Body of pancreas (tissue), 4 donors: ENCODE measurements around the gene DNASE1L2. TPM values are rescaled to one million over a fixed set of nuclear protein-coding genes. Genes with fewer than 3 reads are reported as not detected.
"Not testable (repeated sequence)": the region's sequence is repeated elsewhere in the genome, so short reads cannot be mapped to it uniquely, and the experiment has no call there.

Experiments used
- ATAC-seq: fragments of 150-250 bp; one replicate; pipeline ENCODE4 v1.9.1; 2016
- DNase-seq, 4 donors: peaks; one replicate each; pipeline ENCODE4 v3.0.0-alpha.2; 2019
- H3K27ac ChIP-seq, 4 donors: fragments of 200-600 bp; sonication (generic); 1 replicate in 3 of 4; 2 replicates in 1 of 4; pipeline versions ENCODE4 v1.5.1 to v1.6.1; 2016 to 2019; ENCODE audit warnings: mild to moderate bottlenecking in 1 of 4, mixed read lengths in 1 of 4, moderate library complexity in 1 of 4
- H3K27me3 ChIP-seq, 2 donors: fragments of 200-600 bp; sonication (generic); one replicate each; pipeline ENCODE4 v1.6.0; 2016; ENCODE audit warnings: mild to moderate bottlenecking in 1 of 2
- H3K36me3 ChIP-seq, 2 donors: fragments of 200-600 bp; sonication (generic); replicated peaks in 1 of 2; 2 replicates each; pipeline ENCODE4 v1.5.1; 2016; ENCODE audit warnings: low read depth in 2 of 2; ENCODE audit not compliant: insufficient read depth in 1 of 2
- H3K4me1 ChIP-seq: fragments of 200-600 bp; sonication (generic); one replicate; pipeline ENCODE4 v1.6.0; 2016
- H3K4me3 ChIP-seq, 2 donors: fragments of 200-600 bp; sonication (generic); 1 replicate in 1 of 2; 2 replicates in 1 of 2; pipeline ENCODE4 v1.5.1; 2016 to 2019
- H3K9me3 ChIP-seq, 3 donors: fragments of 200-600 bp; sonication (generic); 1 replicate in 2 of 3; 2 replicates in 1 of 3; pipeline ENCODE4 v1.5.1; 2016
- CTCF ChIP-seq, 7 experiments: fragments of 450-650 bp in 4 of 7; fragments of 200-600 bp in 3 of 7; sonication (generic) in 3 of 7; IDR thresholded peaks; one replicate each; pipeline ENCODE4 v1.5.1; 2016 to 2019; ENCODE audit warnings: antibody characterized with exemption in 7 of 7
- POLR2A ChIP-seq, 3 donors: fragments of 450-650 bp; IDR thresholded peaks; one replicate each; pipeline ENCODE4 v1.6.1; 2016; ENCODE audit warnings: antibody characterized with exemption in 3 of 3, mild to moderate bottlenecking in 2 of 3
- WGBS, 2 donors: methylation state at CpG; one replicate each; pipeline ENCODE4 v1.1.5; 2017; 5-methylcytosine and 5-hydroxymethylcytosine counted together
- intact Hi-C: fragments of 100-400 bp; cut with DNase I; formaldehyde crosslinking; loops from one replicate; pipeline ENCODE4 v1.15.1; 2023
- total RNA-seq, 2 donors: library from RNA; depleted of rRNA; stranded (reverse); fragments of >200 nt; gene quantifications; one replicate each; pipeline ENCODE4 v1.1.0, GENCODE V29; 2016

Gene DNASE1L2
- total RNA-seq, 2 donors from 2014 or later = 1.3 TPM; not detected in 1

GRCh38 chr16:2237493-2238149 lies 1.4 kb downstream of the DNASE1L2 start:
- peak; percentile 8 for ATAC-seq
- H3K9me3 ChIP-seq = no peaks in the 10 kb centered on the region
- H3K36me3 ChIP-seq = peaks cover 10 to 19% of the 10 kb centered on the region in 2 donors
- peaks cover 23% of the 10 kb centered on the region for H3K4me1 ChIP-seq
- TF ChIP-seq CTCF (IDR thresholded peaks at IDR 0.05) = no peak
- TF ChIP-seq POLR2A (IDR thresholded peaks at IDR 0.05) = no peak
- H3K27ac ChIP-seq = no peak overlapping the region
- intact Hi-C loops = no loop called here
- peaks cover 0 to 5% of the 10 kb centered on the region in 2 donors for H3K27me3 ChIP-seq
- WGBS, 2 donors = 9 to 23% methylated on average over 11 to 65 of the region's 65 CpGs
- no peak overlapping the region for H3K4me3 ChIP-seq
- DNase-seq = no peak

- TF ChIP-seq POLR2A (IDR thresholded peaks at IDR 0.05) (no peak), CTCF (IDR thresholded peaks at IDR 0.05) (no peak)
- Histone ChIP-seq H3K4me1 (peaks cover 23% of the 10 kb centered on the region), H3K4me3 (no peak overlapping the region), H3K27ac (no peak overlapping the region), H3K9me3 (no peaks in the 10 kb centered on the region), H3K36me3 (peaks cover 13 to 14% of the 10 kb centered on the region in 2 donors), H3K27me3 (peaks cover 0 to 5% of the 10 kb centered on the region in 2 donors)
- intact Hi-C loops = no loop called here
- no peak for ATAC-seq
- 50 to 52% methylated on average over 2 to 17 of the region's 18 CpGs for WGBS, 2 donors
- no peak for DNase-seq
Measured at GRCh38 chr16:2238150-2238837, 2.0 kb downstream of the DNASE1L2 start.

GRCh38 chr16:2238838-2239675 lies 2.8 kb downstream of the DNASE1L2 start:
- Histone ChIP-seq H3K4me3 (no peak overlapping the region), H3K27ac (no peak overlapping the region), H3K36me3 (peaks cover 12 to 15% of the 10 kb centered on the region in 2 donors), H3K4me1 (peaks cover 23% of the 10 kb centered on the region), H3K27me3 (peaks cover 0 to 5% of the 10 kb centered on the region in 2 donors), H3K9me3 (no peaks in the 10 kb centered on the region)
- 25 to 67% methylated on average over 6 to 15 of the region's 15 CpGs for WGBS, 2 donors
- no peak for ATAC-seq
- intact Hi-C loops = no loop called here
- DNase-seq = no peak
- TF ChIP-seq POLR2A (IDR thresholded peaks at IDR 0.05) = no peak
- TF ChIP-seq CTCF (IDR thresholded peaks at IDR 0.05) = no peak

- H3K9me3 ChIP-seq, ATAC-seq, DNase-seq, H3K4me3 ChIP-seq, H3K27me3 ChIP-seq, H3K27ac ChIP-seq, intact Hi-C loops: not testable (repeated sequence)
- peaks cover 23% of the 10 kb centered on the region for H3K4me1 ChIP-seq
- WGBS, 2 donors = 79 to 87% methylated on average over 9 of the region's 9 CpGs
- H3K36me3 ChIP-seq = peaks cover 7 to 10% of the 10 kb centered on the region in 2 donors
Measured at GRCh38 chr16:2240331-2240730, 4.1 kb downstream of the DNASE1L2 start.

GRCh38 chr16:2242598-2242997 lies 6.4 kb downstream of the DNASE1L2 start:
- intact Hi-C loops = no loop called here
- Histone ChIP-seq H3K27me3 (no peaks in the 10 kb centered on the region), H3K27ac (no peak overlapping the region), H3K9me3 (no peaks in the 10 kb centered on the region), H3K36me3 (peaks cover 10 to 13% of the 10 kb centered on the region in 2 donors), H3K4me1 (peaks cover 5% of the 10 kb centered on the region), H3K4me3 (no peak overlapping the region)
- 89% methylated on average over 5 to 11 of the region's 11 CpGs for WGBS, 2 donors
- no peak for TF ChIP-seq CTCF (IDR thresholded peaks at IDR 0.05)
- ATAC-seq = no peak
- no peak for DNase-seq
